Upper lobe of left lung (tissue), 4 donors: ENCODE data around the gene ACTN1.

ENCODE experiments used
- CTCF ChIP-seq, 6 experiments: fragments of 450-650 bp in 4 of 6; fragments of 200-600 bp in 2 of 6; sonication (generic) in 2 of 6; IDR thresholded peaks; one replicate each; pipeline ENCODE4 v1.5.1; 2016 to 2019; ENCODE audit warnings: antibody characterized with exemption in 6 of 6
- EP300 ChIP-seq, 4 donors: sonication (generic); formaldehyde crosslinking; IDR thresholded peaks; one replicate each; pipeline ENCODE4 v1.5.1; 2017; ENCODE audit warnings: antibody characterized with exemption in 4 of 4, control low read depth in 2 of 4
- POLR2AphosphoS5 ChIP-seq, 2 donors: sonication (generic); formaldehyde crosslinking; IDR thresholded peaks; one replicate each; pipeline ENCODE4 v1.5.1; 2017; ENCODE audit warnings: antibody characterized with exemption in 2 of 2

GRCh38 chr14:68865542-68865941 lies 113.6 kb downstream of the ACTN1 start:
- no peak for TF ChIP-seq CTCF (IDR thresholded peaks at IDR 0.05)
- TF ChIP-seq POLR2AphosphoS5 (IDR thresholded peaks at IDR 0.05) = no peak
- no peak for TF ChIP-seq EP300 (IDR thresholded peaks at IDR 0.05)
